ENCODE results near the gene CAMTA1. TPM values are rescaled to one million over a fixed set of nuclear protein-coding genes. Genes with fewer than 3 reads are reported as not detected.

Gene CAMTA1
- total RNA-seq, 1 donor from 2014 or later = 62.9 TPM

DNA sequence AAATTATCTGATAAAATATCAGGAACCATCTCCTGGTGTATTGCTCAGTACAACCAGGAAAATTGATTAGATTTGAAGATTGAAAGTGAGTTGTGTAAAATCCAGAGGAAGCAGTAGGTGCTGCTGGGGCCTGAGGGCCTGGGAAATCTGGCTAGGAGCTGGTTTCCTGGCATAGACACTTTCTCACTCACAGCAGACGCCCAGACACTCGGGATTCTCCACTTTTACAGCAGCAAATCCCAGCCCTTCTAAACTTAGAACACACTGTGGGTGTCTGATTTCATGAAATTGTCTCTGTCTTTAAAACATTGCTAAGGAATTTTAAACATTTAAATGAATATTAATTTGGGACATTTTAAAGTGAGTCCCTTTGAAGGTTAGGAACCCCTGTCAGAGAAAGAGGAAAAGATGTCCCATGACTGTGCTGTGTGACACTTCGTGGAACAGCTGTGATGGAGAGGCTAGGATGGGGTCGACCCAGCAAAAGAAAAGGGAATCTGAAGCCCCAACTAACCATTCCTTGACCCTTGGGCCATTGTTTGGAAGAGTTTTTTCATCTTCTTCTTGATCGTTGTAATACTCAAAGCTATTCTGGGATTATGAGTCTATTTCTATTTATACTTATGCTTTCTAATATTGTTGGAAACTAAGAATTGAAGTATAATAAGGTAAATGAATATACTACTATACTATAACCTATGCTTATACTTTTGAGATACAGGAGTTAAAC, 936.9 kb downstream of the CAMTA1 start:
- Histone ChIP-seq H3K4me3 (no peak overlapping the region), H3K27ac (no peak overlapping the region), H3K4me1 (no peaks in the 10 kb centered on the region), H3K36me3 (no peaks in the 10 kb centered on the region), H3K27me3 (no peaks in the 10 kb centered on the region), H3K9me3 (no peaks in the 10 kb centered on the region)
- intact Hi-C loops (cut with DNase I) = loop anchor here (10.0 kb wide), 1 partner anchor 1667 kb away; no protein-coding TSS in a partner anchor
- no peak for DNase-seq (ENCODE audit: extremely low spot score in 2 of 2)
- TF ChIP-seq POLR2AphosphoS5 (IDR thresholded peaks at IDR 0.05; ENCODE audit: insufficient read depth in 1 of 2, low read depth in 1 of 2) = no peak
- TF ChIP-seq, protein P1, sequence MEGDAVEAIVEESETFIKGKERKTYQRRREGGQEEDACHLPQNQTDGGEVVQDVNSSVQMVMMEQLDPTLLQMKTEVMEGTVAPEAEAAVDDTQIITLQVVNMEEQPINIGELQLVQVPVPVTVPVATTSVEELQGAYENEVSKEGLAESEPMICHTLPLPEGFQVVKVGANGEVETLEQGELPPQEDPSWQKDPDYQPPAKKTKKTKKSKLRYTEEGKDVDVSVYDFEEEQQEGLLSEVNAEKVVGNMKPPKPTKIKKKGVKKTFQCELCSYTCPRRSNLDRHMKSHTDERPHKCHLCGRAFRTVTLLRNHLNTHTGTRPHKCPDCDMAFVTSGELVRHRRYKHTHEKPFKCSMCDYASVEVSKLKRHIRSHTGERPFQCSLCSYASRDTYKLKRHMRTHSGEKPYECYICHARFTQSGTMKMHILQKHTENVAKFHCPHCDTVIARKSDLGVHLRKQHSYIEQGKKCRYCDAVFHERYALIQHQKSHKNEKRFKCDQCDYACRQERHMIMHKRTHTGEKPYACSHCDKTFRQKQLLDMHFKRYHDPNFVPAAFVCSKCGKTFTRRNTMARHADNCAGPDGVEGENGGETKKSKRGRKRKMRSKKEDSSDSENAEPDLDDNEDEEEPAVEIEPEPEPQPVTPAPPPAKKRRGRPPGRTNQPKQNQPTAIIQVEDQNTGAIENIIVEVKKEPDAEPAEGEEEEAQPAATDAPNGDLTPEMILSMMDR (IDR thresholded peaks at IDR 0.05) = no peak
- TF ChIP-seq POLR2A (IDR thresholded peaks at IDR 0.05) = no peak

DNA sequence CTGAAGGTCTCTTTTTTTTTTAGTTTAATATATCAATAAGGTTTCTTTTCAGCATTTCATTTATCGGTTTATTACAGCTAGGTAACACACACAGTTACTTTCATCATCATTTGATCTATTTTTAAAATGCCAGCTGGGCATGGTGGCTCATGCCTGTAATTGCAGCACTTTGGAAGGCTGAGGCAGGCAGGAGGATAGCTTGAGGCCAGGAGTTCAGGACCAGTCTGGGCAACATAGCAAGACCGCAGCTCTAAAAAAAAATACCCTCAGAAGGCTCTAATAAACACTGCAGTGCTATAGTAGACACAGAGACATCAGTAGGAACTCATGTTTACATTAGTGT, 937.4 kb downstream of the CAMTA1 start:
- H3K27me3 ChIP-seq = no peaks in the 10 kb centered on the region
- H3K4me1 ChIP-seq = no peaks in the 10 kb centered on the region
- H3K9me3 ChIP-seq = no peaks in the 10 kb centered on the region
- TF ChIP-seq, protein P1 (IDR thresholded peaks at IDR 0.05) = no peak
- TF ChIP-seq POLR2A (IDR thresholded peaks at IDR 0.05) (no peak), POLR2AphosphoS5 (IDR thresholded peaks at IDR 0.05; ENCODE audit: insufficient read depth in 1 of 2, low read depth in 1 of 2) (no peak)
- no peak overlapping the region for H3K4me3 ChIP-seq
- no peaks in the 10 kb centered on the region for H3K36me3 ChIP-seq
- no peak for DNase-seq (ENCODE audit: extremely low spot score in 2 of 2)
- intact Hi-C loops (cut with DNase I) = loop anchor here (10.0 kb wide), 1 partner anchor 1668 kb away; no protein-coding TSS in a partner anchor
- H3K27ac ChIP-seq = no peak overlapping the region

DNA sequence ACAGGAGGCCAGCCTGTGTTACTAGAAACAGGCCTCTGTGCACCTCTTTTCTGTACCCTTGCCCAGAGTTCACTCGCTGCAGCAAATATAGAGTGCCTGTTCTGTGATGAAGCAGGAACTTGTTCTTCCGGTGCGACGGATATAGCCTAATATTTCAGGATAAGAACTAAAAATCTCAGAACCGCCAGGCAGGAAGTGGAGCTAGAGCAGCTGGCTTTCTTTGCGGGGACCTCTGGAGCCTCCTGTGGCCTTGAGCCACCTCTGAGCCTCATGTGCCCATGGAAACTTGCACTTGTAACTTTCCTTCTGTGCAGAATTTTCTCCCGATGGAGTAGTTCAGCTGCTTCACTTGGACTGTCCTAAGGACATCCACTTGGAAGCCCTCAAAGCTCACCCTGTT, 941.4 kb downstream of the CAMTA1 start:
- H3K27ac ChIP-seq = no peak overlapping the region
- H3K9me3 ChIP-seq = no peaks in the 10 kb centered on the region
- intact Hi-C loops (cut with DNase I) = loop anchor here (10.0 kb wide), 1 partner anchor 1672 kb away; no protein-coding TSS in a partner anchor
- no peak for DNase-seq (ENCODE audit: extremely low spot score in 2 of 2)
- no peaks in the 10 kb centered on the region for H3K4me1 ChIP-seq
- no peaks in the 10 kb centered on the region for H3K27me3 ChIP-seq
- TF ChIP-seq POLR2A (IDR thresholded peaks at IDR 0.05) (no peak), POLR2AphosphoS5 (IDR thresholded peaks at IDR 0.05; ENCODE audit: insufficient read depth in 1 of 2, low read depth in 1 of 2) (no peak)
- TF ChIP-seq, protein P1 (IDR thresholded peaks at IDR 0.05) = no peak
- no peak overlapping the region for H3K4me3 ChIP-seq
- no peaks in the 10 kb centered on the region for H3K36me3 ChIP-seq

DNA sequence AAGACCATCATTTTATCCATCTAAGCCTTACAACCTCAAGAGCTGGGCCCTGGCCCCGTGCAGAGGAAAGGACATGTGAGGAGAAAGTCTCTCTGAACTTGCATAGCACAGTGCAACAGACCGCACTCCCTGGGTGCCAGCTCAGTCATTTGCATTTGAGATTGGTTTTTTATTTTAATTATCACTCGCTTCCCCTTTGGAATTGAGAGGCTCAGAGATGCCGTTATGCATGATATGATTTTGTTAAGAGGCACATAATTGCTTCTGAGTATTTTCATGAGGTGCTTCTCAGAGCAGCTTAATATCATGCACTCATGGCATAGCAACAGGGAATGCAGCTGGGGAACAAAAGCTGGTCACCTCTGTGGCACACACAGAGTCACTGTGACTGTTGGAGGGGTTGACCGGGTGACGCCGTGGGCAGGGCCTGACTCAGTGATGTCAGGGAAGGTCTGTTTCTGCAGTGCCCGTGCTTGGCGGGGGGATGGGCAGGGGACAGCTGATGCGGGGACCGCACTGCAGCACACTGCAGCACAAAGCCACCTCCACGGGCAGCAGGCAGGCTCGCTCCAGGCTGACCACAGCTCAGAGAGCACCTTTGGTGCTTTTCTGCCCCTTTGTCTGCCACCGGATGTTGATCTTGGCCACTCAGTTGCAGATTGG, 942.7 kb downstream of the CAMTA1 start:
- intact Hi-C loops (cut with DNase I) = loop anchor here (10.0 kb wide), 1 partner anchor 1673 kb away; no protein-coding TSS in a partner anchor
- H3K27me3 ChIP-seq = no peaks in the 10 kb centered on the region
- H3K4me3 ChIP-seq = no peak overlapping the region
- no peaks in the 10 kb centered on the region for H3K4me1 ChIP-seq
- no peak for DNase-seq (ENCODE audit: extremely low spot score in 2 of 2)
- no peak overlapping the region for H3K27ac ChIP-seq
- H3K36me3 ChIP-seq = no peaks in the 10 kb centered on the region
- TF ChIP-seq POLR2AphosphoS5 (IDR thresholded peaks at IDR 0.05; ENCODE audit: insufficient read depth in 1 of 2, low read depth in 1 of 2) (no peak), POLR2A (IDR thresholded peaks at IDR 0.05) (no peak)
- TF ChIP-seq, protein P1 (IDR thresholded peaks at IDR 0.05) = no peak
- no peaks in the 10 kb centered on the region for H3K9me3 ChIP-seq

DNA sequence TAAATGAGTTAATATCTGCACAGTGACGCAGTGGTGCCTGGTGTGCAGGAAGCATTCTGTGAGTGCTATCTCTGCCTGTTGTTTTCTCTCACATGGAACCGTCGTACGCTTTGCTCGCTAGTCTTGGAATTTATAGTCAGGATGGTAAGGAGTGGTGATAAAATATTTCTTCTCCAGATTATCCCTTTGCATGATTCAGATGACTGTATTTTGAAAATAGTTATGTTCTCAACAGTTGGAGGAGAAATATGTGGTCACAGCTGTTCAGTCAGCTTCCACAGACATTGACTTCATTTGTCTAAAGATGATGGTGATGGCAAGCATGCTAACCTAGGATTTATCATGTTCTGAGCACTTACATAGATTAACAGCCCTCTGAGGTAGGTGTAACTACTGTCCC, 944.5 kb downstream of the CAMTA1 start:
- H3K4me1 ChIP-seq = no peaks in the 10 kb centered on the region
- DNase-seq (ENCODE audit: extremely low spot score in 2 of 2) = no peak
- TF ChIP-seq POLR2AphosphoS5 (IDR thresholded peaks at IDR 0.05; ENCODE audit: insufficient read depth in 1 of 2, low read depth in 1 of 2) = no peak
- no peak for TF ChIP-seq POLR2A (IDR thresholded peaks at IDR 0.05)
- TF ChIP-seq, protein P1 (IDR thresholded peaks at IDR 0.05) = no peak
- no peaks in the 10 kb centered on the region for H3K9me3 ChIP-seq
- H3K27ac ChIP-seq = no peak overlapping the region
- H3K36me3 ChIP-seq = no peaks in the 10 kb centered on the region
- H3K27me3 ChIP-seq = no peaks in the 10 kb centered on the region
- H3K4me3 ChIP-seq = no peak overlapping the region
- intact Hi-C loops (cut with DNase I) = loop anchor here (10.0 kb wide), 1 partner anchor 1675 kb away; no protein-coding TSS in a partner anchor
